ENCODE measurements around the gene SAMD7. TPM values are rescaled to one million over a fixed set of nuclear protein-coding genes. Genes with fewer than 3 reads are reported as not detected.
A peak's percentile ranks its signal among the peaks of the same experiment; 100 is the strongest.

SAMD7 gene
- total RNA-seq, 1 donor from 2014 or later = not detected

DNA sequence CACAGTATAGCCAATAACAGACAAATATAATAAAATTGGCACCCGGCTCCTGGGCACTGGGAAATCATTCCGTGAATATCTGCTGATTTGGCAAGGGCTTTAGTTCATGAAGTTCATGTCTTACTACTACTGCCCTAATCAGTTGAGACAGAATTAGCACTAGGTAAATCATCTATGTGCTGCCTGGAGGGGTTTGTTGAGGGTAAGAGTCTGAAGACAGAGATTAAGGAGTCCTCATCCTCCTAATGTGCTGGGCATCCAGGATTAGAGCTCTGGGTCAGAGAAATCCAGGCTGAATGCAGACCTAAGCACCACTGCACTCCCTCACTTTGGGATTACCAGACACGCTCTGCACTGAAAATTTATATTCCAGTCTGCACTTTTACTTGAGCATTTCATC is 2.0 kb downstream of the SAMD7 start:
- no peak for DNase-seq (ENCODE audit: low read depth)

DNA sequence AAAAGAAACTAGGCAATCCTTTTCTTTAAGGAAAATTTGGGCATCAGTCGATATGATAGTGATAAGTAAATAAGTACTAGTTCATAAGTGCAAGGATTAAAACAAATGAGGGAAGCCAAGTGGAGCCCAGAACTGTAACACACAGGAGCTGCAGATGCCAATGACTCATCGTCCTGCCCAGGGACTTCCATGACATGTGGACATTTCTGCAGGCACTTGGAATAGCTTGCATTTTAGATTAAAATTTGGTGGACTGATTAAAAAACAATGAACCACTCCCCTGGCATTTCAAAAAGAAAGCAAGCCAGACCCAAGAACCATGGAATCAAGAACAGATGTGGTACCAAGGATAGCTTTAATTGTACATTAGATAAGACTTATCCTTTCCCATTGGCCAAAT is 2.9 kb downstream of the SAMD7 start:
- peak; percentile 77 for DNase-seq (ENCODE audit: low read depth)

DNA sequence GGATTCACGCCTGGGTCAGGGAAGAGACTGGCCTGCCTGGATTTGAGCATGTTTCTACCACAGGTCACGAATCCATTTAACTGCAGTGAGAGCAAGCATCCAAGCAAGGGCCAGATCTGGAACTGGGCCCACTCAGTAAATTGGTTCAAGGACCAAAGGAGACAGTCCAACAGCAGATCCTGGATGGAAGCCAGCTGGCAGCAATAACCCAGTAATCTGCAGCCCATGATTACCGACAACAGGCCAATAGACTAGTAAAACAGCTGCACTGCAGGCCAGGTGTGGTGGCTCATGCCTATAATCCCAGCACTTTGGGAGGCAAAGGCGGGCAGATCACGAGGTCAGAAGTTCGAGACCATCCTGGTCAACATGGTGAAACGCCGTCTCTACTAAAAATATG is 11.8 kb downstream of the SAMD7 start:
- DNase-seq (ENCODE audit: low read depth) = peak; percentile 64

DNA sequence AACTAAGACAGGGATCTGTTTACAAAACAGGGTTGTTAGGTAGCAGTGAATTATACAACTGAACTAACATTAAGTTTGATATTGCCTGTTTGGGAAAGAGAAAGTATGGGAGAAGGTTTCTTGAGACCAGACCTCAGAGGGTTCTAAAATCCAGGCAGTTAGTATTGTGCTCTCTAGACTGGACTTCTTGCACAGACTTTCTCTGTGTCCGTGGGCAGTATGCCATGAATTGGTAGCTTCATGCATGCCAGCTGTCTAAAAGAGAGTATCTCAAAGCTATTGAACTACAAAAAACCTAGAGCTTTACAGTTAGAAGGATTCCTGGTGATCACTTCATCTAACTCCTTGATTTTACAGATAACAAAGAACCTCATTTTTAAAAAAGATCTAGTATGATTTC is 12.5 kb downstream of the SAMD7 start:
- DNase-seq (ENCODE audit: low read depth) = no peak

DNA sequence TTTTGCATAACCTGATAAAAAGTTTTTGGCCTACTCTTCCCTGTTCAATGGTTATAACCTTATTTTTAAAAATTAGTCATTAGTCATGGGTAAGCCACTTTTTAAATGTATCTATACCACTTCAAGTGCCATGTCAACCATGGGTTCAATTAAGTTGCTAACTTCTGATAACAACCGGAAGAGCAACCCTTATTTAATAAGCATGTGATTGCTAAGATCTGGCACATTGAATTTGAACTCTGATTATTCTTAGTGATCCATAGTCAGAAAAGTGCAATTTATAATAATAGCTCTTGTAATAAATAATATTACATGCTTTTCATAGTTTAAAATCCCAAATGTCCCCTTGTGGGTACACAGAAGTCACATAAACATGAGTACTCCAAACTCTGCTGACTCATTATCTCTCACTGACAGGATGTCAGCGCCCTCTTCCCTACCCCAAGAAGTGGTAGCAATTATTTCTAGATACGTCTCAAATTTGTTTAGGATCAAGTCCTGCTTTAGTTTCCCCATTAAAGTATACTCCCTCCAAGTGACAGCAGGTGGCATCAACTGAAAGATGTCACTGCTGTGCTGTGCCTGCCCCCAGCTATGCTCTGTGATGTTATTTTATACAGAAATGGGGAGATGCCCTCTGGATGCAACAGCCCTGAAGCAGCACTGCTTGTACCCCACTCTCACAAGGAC is 18.6 kb downstream of the SAMD7 start:
- no peak for DNase-seq (ENCODE audit: low read depth)

DNA sequence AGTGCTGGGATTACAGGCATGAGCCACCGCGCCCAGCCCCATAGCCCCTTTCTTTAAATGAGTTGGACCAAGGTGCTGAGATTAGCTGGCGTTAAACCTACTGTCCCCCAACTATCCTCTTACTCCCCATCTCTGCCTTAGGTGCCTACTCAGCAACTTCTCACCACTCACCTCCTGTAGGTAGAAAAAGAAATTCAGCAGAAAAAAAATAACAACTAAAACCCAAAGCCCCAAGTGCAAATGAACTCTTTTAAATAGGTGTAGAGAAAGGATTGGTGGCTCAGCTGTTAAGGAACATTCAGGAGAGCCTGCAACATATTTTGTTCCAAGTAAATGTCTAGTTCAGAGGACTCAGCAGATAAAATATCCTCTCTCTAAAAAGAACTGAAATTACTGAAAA is 19.5 kb downstream of the SAMD7 start:
- DNase-seq (ENCODE audit: low read depth) = no peak

DNA sequence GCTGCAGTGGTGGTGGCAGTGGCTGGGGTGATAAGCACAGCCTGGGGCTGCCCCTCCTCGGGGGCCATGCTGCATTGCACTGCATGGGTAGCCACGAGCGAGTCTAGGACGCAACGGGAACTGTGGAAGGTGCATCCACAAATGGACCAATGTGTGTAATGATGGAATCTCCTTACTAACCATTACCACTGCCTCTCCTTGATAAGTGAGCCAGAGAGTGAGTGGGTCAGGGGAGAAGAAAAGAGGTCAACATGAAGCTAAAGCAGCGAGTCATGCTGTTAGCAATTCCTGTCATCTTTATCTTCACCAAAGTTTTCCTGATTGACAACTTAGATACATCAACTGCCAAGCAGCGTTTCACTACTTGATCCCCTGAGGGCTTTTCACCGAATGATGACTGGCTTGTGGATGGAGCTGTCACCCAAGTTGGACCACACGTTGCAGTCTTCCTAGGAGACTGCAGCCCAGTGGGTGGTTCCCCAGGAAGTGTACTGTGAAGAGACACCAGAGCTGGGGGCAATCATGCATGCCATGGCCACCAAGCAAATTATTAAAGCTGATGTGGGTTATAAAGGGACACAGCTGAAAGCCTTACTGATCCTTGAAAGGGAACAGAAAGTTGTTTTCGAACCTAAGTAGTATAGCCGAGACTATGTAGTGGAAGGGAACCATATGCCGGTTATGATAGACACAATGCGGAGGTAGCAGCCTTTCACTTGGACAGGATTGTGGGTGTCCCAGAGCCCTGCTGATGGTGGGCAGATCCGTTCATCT is 20.6 kb downstream of the SAMD7 start:
- DNase-seq (ENCODE audit: low read depth) = no peak

DNA sequence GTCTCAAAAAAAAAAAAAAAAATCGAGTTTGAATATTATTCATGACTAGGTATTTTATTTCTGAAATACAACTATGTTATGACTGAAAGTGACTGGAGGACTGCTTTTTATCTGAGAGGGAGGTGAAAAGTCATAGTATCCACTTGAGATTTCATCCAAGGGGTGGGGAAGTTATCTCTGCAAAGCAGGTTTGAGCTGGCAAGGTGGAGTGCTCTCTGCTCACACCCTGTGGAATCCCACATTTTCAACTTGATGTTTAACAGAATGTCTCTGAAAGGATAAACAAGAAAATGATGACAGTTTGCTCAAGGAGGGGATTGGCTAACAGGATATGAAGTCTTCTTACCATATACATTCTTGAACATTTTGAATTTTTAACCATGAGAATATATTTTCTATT is 27.9 kb downstream of the SAMD7 start:
- no peak for DNase-seq (ENCODE audit: low read depth)

DNA sequence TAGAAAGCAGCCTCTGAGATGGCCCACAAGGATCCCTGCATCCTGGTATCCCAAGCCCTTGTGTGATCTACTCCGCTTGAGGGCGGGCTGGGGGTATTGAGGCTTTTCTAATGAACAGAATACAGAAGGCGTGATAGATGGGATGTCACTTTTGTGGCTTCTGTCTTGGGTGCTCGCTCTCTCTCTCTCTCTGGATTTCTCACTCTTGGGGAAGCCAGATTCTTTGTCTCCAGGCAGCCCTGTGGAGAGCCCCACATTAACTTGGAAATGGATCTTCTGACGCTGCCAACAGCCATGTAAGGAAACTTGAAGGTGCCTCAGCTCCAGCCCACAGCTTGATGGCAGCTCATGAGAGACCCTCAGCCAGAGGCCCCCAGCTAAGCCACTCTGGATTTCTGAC is 28.4 kb downstream of the SAMD7 start:
- no peak for DNase-seq (ENCODE audit: low read depth)

DNA sequence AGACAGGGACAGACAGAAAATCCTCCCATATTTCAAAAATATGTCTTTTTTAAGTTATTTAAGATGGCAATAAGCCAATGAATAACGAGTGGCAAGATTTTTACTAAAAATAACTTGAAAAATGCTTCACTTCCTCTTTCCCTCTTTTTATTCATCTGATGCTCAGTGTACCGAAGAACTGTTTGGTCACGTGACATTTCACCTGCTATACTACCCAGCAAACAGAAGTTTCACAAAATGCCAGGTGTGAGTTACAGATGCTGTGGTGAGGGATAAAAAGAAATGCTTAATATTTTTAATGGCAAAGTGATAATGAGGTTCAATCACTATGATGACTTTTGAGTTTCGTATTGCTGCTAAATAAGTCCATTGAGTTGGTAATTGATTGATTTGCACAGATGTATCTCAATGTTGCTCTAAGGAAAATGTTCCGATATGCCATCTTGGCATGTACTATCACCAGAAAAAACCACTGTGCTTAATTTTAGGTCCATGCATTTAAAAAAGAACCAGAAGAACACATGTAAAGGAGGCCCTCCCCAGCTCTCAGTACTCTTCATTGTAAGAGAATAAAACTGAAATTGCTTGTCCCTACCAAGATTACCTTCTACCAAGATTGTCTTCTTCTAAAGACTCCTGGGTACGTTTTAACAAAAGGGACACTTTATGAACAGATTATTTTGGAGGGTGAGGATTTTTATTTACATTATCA is 29.3 kb downstream of the SAMD7 start:
- DNase-seq (ENCODE audit: low read depth) = no peak

DNA sequence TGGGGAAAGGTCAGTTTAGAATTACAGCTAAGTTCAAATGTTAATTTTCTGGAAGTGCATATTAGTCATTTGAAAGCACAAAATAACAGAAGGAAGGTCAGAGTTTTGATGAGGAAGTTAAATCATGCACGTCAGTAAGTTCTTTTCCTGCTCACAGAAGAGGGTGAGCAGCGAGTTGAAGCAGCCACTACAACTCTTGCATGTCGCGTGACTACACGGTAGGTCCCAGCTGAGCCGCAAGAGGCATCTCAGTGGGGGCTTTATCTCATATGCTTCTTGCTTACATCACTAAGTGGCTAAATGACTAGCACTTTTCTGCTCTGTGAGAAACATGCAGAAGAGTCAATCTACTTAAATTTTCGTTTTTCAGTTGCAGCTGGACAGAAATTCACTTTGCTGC is 33.9 kb downstream of the SAMD7 start:
- peak; percentile 49 for DNase-seq (ENCODE audit: low read depth)

DNA sequence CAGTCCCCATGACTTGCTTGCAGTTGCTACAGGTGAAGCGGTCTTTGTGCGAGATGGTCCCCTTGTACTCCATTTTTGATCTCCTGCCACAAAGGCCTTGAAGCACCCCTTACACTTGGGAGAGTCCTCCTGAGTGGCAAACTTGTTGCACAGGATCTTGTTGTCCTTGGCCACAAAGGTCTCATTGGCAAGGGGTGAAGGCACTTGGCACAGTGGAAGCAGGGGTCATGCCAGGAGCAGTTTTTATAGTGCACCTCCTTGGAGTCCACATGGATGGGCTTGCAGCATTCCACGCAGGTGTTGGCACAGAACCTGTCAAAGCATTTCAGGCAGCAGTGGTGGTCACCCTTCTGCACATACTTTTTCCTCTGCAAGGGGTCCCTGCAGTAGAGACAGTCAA is 35.0 kb downstream of the SAMD7 start:
- DNase-seq (ENCODE audit: low read depth) = no peak

DNA sequence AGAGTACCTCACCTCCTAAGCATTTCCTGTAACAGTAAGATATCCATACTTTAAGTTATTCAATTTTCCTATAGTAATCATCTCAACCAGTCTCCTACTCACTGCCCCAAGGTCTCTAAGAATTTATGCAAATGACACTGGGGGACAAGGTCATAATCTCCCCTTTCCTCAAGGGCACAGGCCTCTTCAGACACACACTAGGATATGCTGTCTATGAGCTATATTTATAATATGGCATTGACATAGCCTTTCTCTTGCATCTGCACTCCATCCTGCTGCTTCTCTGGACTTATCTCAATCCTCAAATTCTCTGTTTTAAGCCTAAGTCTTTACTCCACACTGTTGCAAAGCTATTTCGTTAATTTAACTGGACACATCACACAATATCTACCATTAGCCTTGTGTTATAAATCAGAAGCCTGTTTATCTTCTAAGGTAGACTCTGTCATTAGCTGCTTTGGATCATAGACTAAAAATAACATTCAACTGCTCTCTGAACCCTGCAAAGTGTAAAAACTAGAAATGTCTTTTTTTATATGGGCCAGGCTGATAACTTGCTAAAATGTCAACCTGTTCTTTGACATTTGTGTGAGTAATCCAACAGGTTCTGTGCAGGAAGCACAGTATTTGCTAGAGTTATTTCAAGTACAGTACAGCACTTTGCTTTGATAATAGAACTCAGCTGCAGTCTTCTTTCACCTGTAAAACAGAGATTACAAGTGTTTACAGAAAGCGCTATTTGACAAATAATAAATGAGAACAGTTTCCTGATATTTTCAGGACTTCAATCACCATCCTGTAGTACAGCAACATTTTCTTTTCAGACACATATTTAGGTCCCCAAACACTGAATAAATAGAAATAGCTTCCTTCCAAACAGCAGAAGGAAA is 37.4 kb downstream of the SAMD7 start:
- DNase-seq (ENCODE audit: low read depth) = no peak

DNA sequence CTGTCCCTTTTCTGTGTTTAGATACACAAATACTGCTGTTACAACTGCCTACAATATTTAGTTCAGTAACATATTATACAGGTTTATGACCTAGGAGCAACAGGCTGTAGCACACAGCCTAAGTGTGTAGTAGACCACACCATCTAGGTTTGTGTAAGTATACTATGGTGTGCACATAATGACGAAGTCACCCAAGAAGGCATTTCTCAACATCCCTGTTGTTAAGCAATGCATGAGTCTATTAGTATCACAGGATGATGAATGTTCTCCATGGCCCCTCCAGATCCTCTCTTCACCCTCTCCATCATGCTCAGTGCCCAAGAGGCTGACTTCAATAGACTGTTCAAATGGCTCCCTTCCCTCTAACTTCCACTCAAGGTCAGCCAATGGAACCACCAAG is 40.7 kb downstream of the SAMD7 start:
- no peak for DNase-seq (ENCODE audit: low read depth)

DNA sequence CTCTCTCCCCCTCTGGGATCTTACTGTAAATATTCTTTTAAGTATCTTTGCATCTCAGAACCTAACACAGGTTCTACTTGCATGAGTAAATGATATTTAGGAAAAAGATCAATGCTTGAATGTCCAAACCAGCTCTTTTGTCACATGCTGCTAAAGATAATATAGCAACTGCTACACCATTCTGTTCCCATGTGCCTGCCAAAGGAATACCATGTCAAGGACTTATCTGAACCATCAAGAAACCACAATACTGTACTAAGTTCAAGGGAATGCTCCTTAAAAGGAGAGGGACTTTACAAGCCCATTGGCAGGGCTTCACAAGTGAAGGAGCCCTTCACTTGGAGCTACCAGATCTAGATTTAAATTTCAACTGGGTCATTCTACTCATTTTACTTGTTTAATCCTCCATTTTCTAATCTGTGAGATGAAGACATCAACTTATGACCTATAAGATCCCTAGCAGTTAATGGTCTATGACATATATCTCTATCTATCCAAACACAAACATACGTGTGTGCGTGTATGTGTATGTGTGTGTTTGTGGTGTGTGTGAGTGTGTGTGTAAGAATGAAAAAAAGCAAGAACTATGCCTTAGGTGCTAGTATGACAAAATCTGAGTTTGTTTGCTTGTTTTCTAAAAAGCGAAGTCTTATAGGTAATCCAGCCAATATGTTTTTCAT is 42.2 kb downstream of the SAMD7 start:
- DNase-seq (ENCODE audit: low read depth) = no peak

DNA sequence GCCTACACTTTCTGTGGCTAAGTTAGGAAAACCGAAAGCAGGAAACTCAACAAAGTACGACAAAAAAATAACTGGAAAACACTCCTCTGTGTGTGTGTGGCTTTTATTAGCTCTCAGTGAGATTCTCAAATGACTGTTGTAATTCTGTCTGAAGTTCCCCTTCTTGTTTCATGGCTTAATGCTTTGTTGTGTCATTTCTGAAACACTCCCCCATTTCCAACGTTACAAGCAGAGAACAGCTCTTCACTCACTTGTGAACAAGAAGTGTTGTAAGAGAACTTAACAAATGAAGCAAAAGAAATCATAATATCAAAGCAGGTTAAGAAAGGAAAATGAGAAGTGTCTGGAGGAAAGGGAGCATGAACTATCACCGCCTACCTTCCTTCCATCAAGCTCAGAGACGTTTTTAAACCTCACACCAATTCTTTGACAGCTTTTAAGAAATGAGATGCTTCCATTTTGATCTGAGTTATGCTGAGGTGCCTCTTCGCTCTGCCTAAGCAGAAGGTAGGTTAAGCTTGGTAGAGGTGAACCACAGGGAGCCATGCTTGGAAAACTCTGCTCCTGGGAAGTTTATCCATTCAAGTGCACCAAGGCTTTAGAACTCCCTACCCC is 42.9 kb downstream of the SAMD7 start:
- DNase-seq (ENCODE audit: low read depth) = no peak

DNA sequence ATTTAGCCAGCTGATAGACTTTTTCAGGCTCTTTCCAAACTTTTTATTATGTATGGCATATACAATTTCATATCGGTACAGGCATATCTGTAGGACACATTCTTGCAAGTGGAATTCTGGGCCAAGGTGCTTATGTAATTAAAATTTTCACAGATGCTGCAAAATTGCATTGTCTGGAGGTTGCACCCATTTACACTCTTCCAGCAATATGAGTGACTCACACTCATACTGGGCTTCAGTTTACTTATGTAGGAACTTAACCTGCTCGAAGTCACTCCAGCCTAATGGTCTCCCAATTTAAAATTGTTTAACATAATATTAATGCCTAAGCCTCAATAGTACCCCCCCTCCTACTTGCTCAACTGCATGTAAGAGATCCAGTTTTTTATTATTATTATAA is 44.0 kb downstream of the SAMD7 start:
- no peak for DNase-seq (ENCODE audit: low read depth)

DNA sequence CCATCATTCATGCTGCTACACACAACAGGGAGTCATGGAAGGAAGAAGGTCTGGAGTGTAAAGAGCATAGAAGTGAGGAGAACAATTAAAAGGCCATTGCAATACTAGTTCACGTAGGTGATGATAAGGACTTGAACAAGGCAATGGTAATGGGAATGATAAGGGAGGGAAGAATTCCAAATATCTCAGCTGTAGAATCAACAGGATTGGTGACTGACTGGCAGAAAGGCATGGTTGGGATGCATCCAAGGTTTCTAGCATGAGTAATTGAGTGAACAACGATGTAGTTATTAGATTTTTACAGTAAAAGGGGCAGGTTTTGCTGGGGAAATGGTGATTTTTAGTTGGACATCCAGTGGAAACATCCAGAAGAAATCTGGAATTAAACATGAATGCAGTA is 52.8 kb downstream of the SAMD7 start:
- DNase-seq (ENCODE audit: low read depth) = no peak

DNA sequence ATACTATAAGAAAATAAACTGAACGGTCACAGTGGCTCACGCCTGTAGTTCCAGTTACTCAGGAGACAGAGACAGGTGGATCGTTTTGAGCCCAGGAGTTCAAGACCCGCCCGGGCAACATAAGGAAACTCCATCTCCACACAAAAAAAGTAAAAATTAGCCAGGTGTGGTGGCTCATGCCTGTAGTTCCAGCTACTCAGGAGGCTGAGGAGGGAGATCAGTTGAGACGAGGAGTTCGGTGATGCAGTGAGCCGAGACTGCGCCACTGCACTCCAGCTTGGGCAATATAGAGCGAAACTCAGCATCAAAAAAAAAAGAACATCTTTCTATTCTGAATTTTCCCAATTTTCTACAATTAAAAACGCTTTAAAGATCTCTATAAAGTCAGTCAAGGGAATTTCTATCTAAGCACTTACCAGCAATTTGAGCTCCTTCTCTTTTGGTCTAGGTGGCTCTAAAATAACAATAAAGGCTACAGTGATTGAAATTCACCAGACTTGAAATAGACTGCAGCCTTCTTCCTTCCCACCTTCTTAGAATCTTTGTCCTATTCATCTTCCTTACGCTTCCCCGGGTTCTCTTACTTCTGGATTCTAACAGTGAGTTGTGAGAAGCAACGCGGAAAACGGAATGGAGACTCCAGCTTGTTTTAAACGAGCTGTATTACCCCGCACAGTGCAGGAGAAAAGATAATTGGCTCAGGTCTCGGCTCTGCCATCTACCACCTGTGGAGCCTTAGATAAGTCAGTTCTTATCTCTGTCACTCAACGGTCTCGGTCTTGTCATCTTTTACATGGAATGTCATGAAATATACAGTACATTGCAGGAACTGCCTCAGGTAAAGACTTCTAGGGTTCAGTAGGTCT is 54.4 kb downstream of the SAMD7 start:
- DNase-seq (ENCODE audit: low read depth) = no peak

DNA sequence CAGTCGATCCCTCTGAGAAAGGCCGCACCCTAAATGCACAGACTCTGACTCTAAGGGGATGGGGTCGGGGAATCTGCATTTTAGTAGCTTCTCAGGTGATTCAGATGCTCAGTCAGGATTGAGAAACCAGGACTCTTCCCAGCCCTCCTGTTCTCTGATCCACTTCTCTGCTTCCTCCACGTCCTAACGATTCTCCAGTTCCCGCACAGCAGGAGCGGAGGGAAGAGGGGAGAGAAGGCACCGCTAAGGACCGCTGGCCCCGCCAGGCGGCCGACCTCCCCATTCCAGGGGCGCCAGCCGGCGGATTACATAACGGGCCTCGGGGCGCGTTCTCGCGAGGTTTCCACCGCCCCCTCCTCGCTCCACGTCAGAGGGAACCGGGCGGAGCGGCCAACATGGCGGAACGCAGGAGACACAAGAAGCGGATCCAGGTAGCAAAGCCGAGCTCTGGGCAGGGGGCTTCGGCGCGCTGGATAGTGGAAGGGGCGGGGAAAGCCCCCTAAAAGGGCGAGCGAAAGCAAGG is 55.1 kb downstream of the SAMD7 start, which contains the start of gene SEC62:
SEC62 (plus strand) TSS at position 380 of the 523 bp plus-strand sequence; CDS start at position 396, 16 bp downstream.
- DNase-seq (ENCODE audit: low read depth) = peak; percentile 70
